Activated T-cell treated with anti-CD3 and anti-CD28 coated beads, Interleukin-2, amount 50 U/mL, for 1 hour (primary cell): ENCODE data around the gene NHSL1.

ENCODE experiments used
- DNase-seq: peaks from one replicate; pipeline ENCODE4 v3.0.0-alpha.2; 2020

The NHSL1 gene

GRCh38 chr6:138499303-138500018 is at the start of gene NHSL1:
TSS of gene NHSL1 (minus strand) at chr6:138499494. CDS start at chr6:138499290, 204 bp downstream.
- DNase-seq: no peak

- DNase-seq: no peak
Observed at GRCh38 chr6:138546733-138547185, 47.5 kb upstream of the NHSL1 start.

- DNase-seq: no peak
Observed at GRCh38 chr6:138545621-138545980, 46.3 kb upstream of the NHSL1 start.

- DNase-seq: no peak
Observed at GRCh38 chr6:138544501-138544900, 45.2 kb upstream of the NHSL1 start.

- DNase-seq: no peak
Observed at GRCh38 chr6:138543657-138544056, 44.4 kb upstream of the NHSL1 start.

GRCh38 chr6:138541823-138542481 is 42.7 kb upstream of the NHSL1 start:
- no peak for DNase-seq

- DNase-seq: no peak
Observed at GRCh38 chr6:138540468-138540867, 41.2 kb upstream of the NHSL1 start.

GRCh38 chr6:138539876-138540275 is 40.6 kb upstream of the NHSL1 start:
- no peak for DNase-seq

GRCh38 chr6:138538390-138539031 is 39.2 kb upstream of the NHSL1 start:
- DNase-seq: no peak

GRCh38 chr6:138537106-138537505 is 37.8 kb upstream of the NHSL1 start:
- no peak for DNase-seq

GRCh38 chr6:138535728-138536455 is 36.6 kb upstream of the NHSL1 start:
- DNase-seq: no peak

GRCh38 chr6:138533667-138534066 is 34.4 kb upstream of the NHSL1 start:
- DNase-seq: no peak

GRCh38 chr6:138531387-138531786 is 32.1 kb upstream of the NHSL1 start:
- DNase-seq: no peak

- no peak for DNase-seq
Observed at GRCh38 chr6:138529478-138529877, 30.2 kb upstream of the NHSL1 start.

- no peak for DNase-seq
Observed at GRCh38 chr6:138528956-138529355, 29.7 kb upstream of the NHSL1 start.

GRCh38 chr6:138528137-138528536 is 28.8 kb upstream of the NHSL1 start:
- no peak for DNase-seq

- DNase-seq: no peak
Observed at GRCh38 chr6:138527411-138528088, 28.3 kb upstream of the NHSL1 start.

- DNase-seq: no peak
Observed at GRCh38 chr6:138526822-138527235, 27.5 kb upstream of the NHSL1 start.

GRCh38 chr6:138525355-138525754 is 26.1 kb upstream of the NHSL1 start:
- DNase-seq: no peak

GRCh38 chr6:138524526-138524925 is 25.2 kb upstream of the NHSL1 start:
- DNase-seq: no peak

GRCh38 chr6:138523347-138524210 is 24.3 kb upstream of the NHSL1 start:
- DNase-seq: no peak

- no peak for DNase-seq
Observed at GRCh38 chr6:138522611-138523010, 23.3 kb upstream of the NHSL1 start.
